IMR-90 (cell line): ENCODE measurements around the gene CRYBA4. TPM values are rescaled to one million over a fixed set of nuclear protein-coding genes. Genes with fewer than 3 reads are reported as not detected.

ENCODE experiments used
- ATAC-seq: fragments of 200-7000 bp; cut with Tn5 transposase; 2 replicates; pipeline ENCODE4 v1.9.1; 2020; ENCODE audit warnings: low read depth, mild to moderate bottlenecking, moderate library complexity
- BruUV-seq: library from RNA; stranded (reverse); fragments of 400-500 nt; replicated peaks from 2 replicates; lab custom pipeline; 2021; lab: Mats Ljungman, UMichigan
- CTCF ChIA-PET: fragments of 300-600 bp; formaldehyde crosslinking; extraction: SDS; loops from one replicate; lab custom pipeline; 2021; ENCODE audit warnings: antibody characterized with exemption; lab: Yijun Ruan, JAX
- POLR2A ChIA-PET: fragments of 300-600 bp; sonication (Branson Sonifier 250); formaldehyde crosslinking; loops from one replicate; lab custom pipeline; 2022; ENCODE audit warnings: antibody characterized with exemption; ENCODE audit not compliant: unreplicated experiment; lab: Charles Lee
- DNase-seq: peaks from one replicate; pipeline ENCODE4 v3.0.0; 2013
- H2AFZ ChIP-seq: replicated peaks from 2 replicates; pipeline ENCODE3; 2013; ENCODE audit warnings: low read length, mild to moderate bottlenecking; ENCODE audit not compliant: poor library complexity
- H2AK5ac ChIP-seq: 2 replicates; pipeline ENCODE4 v1.6.1; 2013; ENCODE audit warnings: low read depth, low read length, inconsistent platforms
- H2AK9ac ChIP-seq: replicated peaks from 2 replicates; pipeline ENCODE3; 2013; ENCODE audit warnings: mild to moderate bottlenecking, low read depth, low read length, moderate library complexity; ENCODE audit not compliant: poor library complexity
- H2BK120ac ChIP-seq: 2 replicates; pipeline ENCODE4 v1.6.1; 2013; ENCODE audit warnings: low read depth, low read length, inconsistent platforms
- H2BK15ac ChIP-seq: 3 replicates; pipeline ENCODE4 v1.6.1; 2013; ENCODE audit warnings: low read depth, low read length, inconsistent platforms
- H2BK20ac ChIP-seq: 2 replicates; pipeline ENCODE4 v1.6.1; 2013; ENCODE audit warnings: low read depth, mild to moderate bottlenecking, inconsistent platforms, low read length, moderate library complexity
- H2BK5ac ChIP-seq: 2 replicates; pipeline ENCODE4 v1.6.1; 2013; ENCODE audit warnings: mild to moderate bottlenecking, low read depth, low read length, inconsistent platforms; ENCODE audit not compliant: poor library complexity, severe bottlenecking
- H3K14ac ChIP-seq: replicated peaks from 2 replicates; pipeline ENCODE4 v1.6.1; 2013; ENCODE audit warnings: low read depth, low read length, inconsistent platforms
- H3K18ac ChIP-seq: 2 replicates; pipeline ENCODE4 v1.6.1; 2013; ENCODE audit warnings: low read depth, low read length, control low read depth
- H3K23ac ChIP-seq: 2 replicates; pipeline ENCODE4 v1.6.1; 2013; ENCODE audit warnings: low read depth, low read length, inconsistent platforms
- H3K27ac ChIP-seq: 2 replicates; pipeline ENCODE4 v1.5.1; 2013; ENCODE audit warnings: mild to moderate bottlenecking, control low read depth, low read length; ENCODE audit not compliant: insufficient read depth
- H3K27me3 ChIP-seq: 2 replicates; pipeline ENCODE4 v1.6.1; 2013; ENCODE audit warnings: low read length; ENCODE audit not compliant: control insufficient read depth, insufficient read depth
- H3K36me3 ChIP-seq: 2 replicates; pipeline ENCODE4 v1.6.1; 2013; ENCODE audit warnings: low read length, mixed read lengths; ENCODE audit not compliant: control insufficient read depth, insufficient read depth
- H3K4ac ChIP-seq: 2 replicates; pipeline ENCODE4 v1.6.1; 2013; ENCODE audit warnings: low read depth, low read length, inconsistent platforms
- H3K4me1 ChIP-seq: 2 replicates; pipeline ENCODE4 v1.6.1; 2013; ENCODE audit warnings: low read length, mixed read lengths; ENCODE audit not compliant: control insufficient read depth, insufficient read depth
- H3K4me2 ChIP-seq: 2 replicates; pipeline ENCODE4 v1.6.1; 2013; ENCODE audit warnings: low read depth, mild to moderate bottlenecking, control low read depth, low read length, moderate library complexity
- H3K4me3 ChIP-seq: 2 replicates; pipeline ENCODE4 v1.5.1; 2013; ENCODE audit warnings: low read depth, mild to moderate bottlenecking, control low read depth, low read length, moderate library complexity; ENCODE audit not compliant: insufficient read depth
- H3K56ac ChIP-seq: 2 replicates; pipeline ENCODE4 v1.6.1; 2013; ENCODE audit warnings: low read length, inconsistent platforms; ENCODE audit not compliant: insufficient read depth; ENCODE audit errors: extremely low read depth
- H3K79me1 ChIP-seq, 2 experiments: 2 replicates each; pipeline ENCODE4 v1.6.1; 2013; ENCODE audit warnings: low read length in 2 of 2, inconsistent platforms in 1 of 2, low read depth in 1 of 2
- H3K9ac ChIP-seq: 2 replicates; pipeline ENCODE4 v1.6.1; 2013; ENCODE audit warnings: low read depth, low read length, control low read depth
- H3K9me1 ChIP-seq: 2 replicates; pipeline ENCODE4 v1.6.1; 2013; ENCODE audit warnings: low read length, inconsistent platforms; ENCODE audit not compliant: insufficient read depth
- H3K9me3 ChIP-seq: 2 replicates; pipeline ENCODE4 v1.6.1; 2013; ENCODE audit warnings: low read length; ENCODE audit not compliant: control insufficient read depth, insufficient read depth
- H4K20me1 ChIP-seq: 2 replicates; pipeline ENCODE4 v1.6.1; 2013; ENCODE audit warnings: low read length, inconsistent platforms; ENCODE audit not compliant: insufficient read depth
- H4K5ac ChIP-seq: 2 replicates; pipeline ENCODE4 v1.6.1; 2013; ENCODE audit warnings: mild to moderate bottlenecking, low read depth, low read length, control low read depth
- H4K8ac ChIP-seq, 2 experiments: 2 replicates each; pipeline ENCODE4 v1.6.1; 2013; ENCODE audit warnings: low read depth in 2 of 2, low read length in 2 of 2, control low read depth in 1 of 2, inconsistent platforms in 1 of 2
- H4K91ac ChIP-seq: 2 replicates; pipeline ENCODE4 v1.6.1; 2013; ENCODE audit warnings: low read depth, low read length, inconsistent platforms; ENCODE audit not compliant: insufficient read depth
- FOS ChIP-seq: fragments of 150-350 bp; IDR thresholded peaks from 2 replicates; pipeline ENCODE4 v1.6.1; 2016; ENCODE audit warnings: low read depth, low read length
- MAFK ChIP-seq: IDR thresholded peaks from 2 replicates; pipeline ENCODE4 v1.6.1; 2012; ENCODE audit warnings: low read depth, low read length, improper control_type of control experiment
- NFE2L2 ChIP-seq: fragments of 150-350 bp; IDR thresholded peaks from 2 replicates; pipeline ENCODE4 v1.6.1; 2016; ENCODE audit warnings: low read depth, mild to moderate bottlenecking, low read length
- RFX5 ChIP-seq: IDR thresholded peaks from 2 replicates; pipeline ENCODE4 v1.8.0; 2012; ENCODE audit warnings: low read depth, mild to moderate bottlenecking, low read length, moderate library complexity
- WGBS, 2 experiments: methylation state at CpG; one replicate each; pipeline versions ENCODE4 v1.1.5 to v1.1.7; 2013; ENCODE audit warnings: missing lambda C conversion rate in 2 of 2; ENCODE audit not compliant: insufficient read length in 1 of 2; ENCODE audit errors: extremely low coverage in 2 of 2; 5-methylcytosine and 5-hydroxymethylcytosine counted together
- dilution Hi-C: fragments of 300-500 bp; cut with HindIII; formaldehyde crosslinking; loops from one replicate; pipeline ENCODE4 v1.14.3; 2018; ENCODE audit warnings: low sequenced_read_pairs; ENCODE audit not compliant: unreplicated experiment
- in situ Hi-C: fragments of 300-500 bp; cut with MboI; formaldehyde crosslinking; loops from 3 replicates; pipeline ENCODE4 v1.14.3; 2019; ENCODE audit warnings: low sequenced_read_pairs, inconsistent platforms, mixed read lengths
- intact Hi-C: fragments of 100-400 bp; cut with micrococcal nuclease; formaldehyde crosslinking; loops from 2 replicates; pipeline ENCODE4 v1.10.0; 2022
- polyA plus RNA-seq, 3 experiments: library from polyadenylated mRNA; depleted of rRNA; stranded (reverse); fragments of >200 nt; gene quantifications; 2 replicates each; pipeline ENCODE4 v1.2.3, GENCODE V29; 2012; ENCODE audit warnings: low replicate concordance in 1 of 3
- total RNA-seq: library from RNA; depleted of rRNA; stranded (reverse); fragments of >200 nt; gene quantifications from 2 replicates; pipeline ENCODE4 v1.2.3, GENCODE V29; 2012

Gene CRYBA4
- total and polyA plus RNA-seq, 2 of the 4 experiments (the other 2 are of a cell fraction), result not detected

GRCh38 chr22:26574001-26574723 lies 47.6 kb upstream of the CRYBA4 start:
- Histone ChIP-seq H4K8ac (no peak overlapping the region), H3K14ac (no peak overlapping the region), H2BK120ac (no peak overlapping the region), H3K56ac (no peak overlapping the region), H4K91ac (no peak overlapping the region), H3K79me1 (peaks cover 39 to 89% of the 10 kb centered on the region in 2 experiments), H2AK5ac (no peak overlapping the region), H2AFZ (no peak overlapping the region), H3K9ac (no peak overlapping the region), H4K20me1 (peaks cover 38% of the 10 kb centered on the region), H3K9me1 (peaks cover 19% of the 10 kb centered on the region), H3K23ac (no peak overlapping the region), H2BK20ac (no peak overlapping the region), H2AK9ac (no peak overlapping the region), H3K36me3 (no peaks in the 10 kb centered on the region), H2BK15ac (no peak overlapping the region), H3K27me3 (no peaks in the 10 kb centered on the region), H3K18ac (no peak overlapping the region), H3K9me3 (no peaks in the 10 kb centered on the region), H3K4ac (no peak overlapping the region), H3K27ac (no peak overlapping the region), H3K4me2 (no peak overlapping the region), H3K4me1 (peaks cover 6% of the 10 kb centered on the region), H4K5ac (no peak overlapping the region), H3K4me3 (no peak overlapping the region), H2BK5ac (no peak overlapping the region)
- DNase-seq (no peak), ATAC-seq (no peak)
- intact Hi-C loops, result no loop called here
- dilution Hi-C loops, result no loop called here
- ChIA-PET CTCF (no interaction called here), POLR2A (no interaction called here)
- in situ Hi-C loops, result no loop called here
- no TSS peak for BruUV-seq
- WGBS, 2 experiments, result 100% methylated on average over 3 of the region's 7 CpGs; no CpG with 5 or more reads in 1 of the 2 experiments
- no peak for TF ChIP-seq RFX5
- TF ChIP-seq FOS, result no peak
- TF ChIP-seq NFE2L2, result no peak
- no peak for TF ChIP-seq MAFK
